Panc1 (cell line): ENCODE results near the gene DLG2. TPM values are rescaled to one million over a fixed set of nuclear protein-coding genes. Genes with fewer than 3 reads are reported as not detected.

Experiments
- ATAC-seq: fragments of 200-7000 bp; cut with Tn5 transposase; 2 replicates; pipeline ENCODE4 v1.9.1; 2020; ENCODE audit warnings: mild to moderate bottlenecking, moderate library complexity
- BruUV-seq: library from RNA; stranded (reverse); fragments of 400-500 nt; replicated peaks from 2 replicates; lab custom pipeline; 2021; lab: Mats Ljungman, UMichigan
- CTCF ChIA-PET: fragments of 300-600 bp; sonication (Branson Sonifier 250); formaldehyde crosslinking; loops from one replicate; lab custom pipeline; 2022; ENCODE audit warnings: antibody characterized with exemption; lab: Charles Lee
- POLR2A ChIA-PET: fragments of 300-600 bp; sonication (Branson Sonifier 250); formaldehyde crosslinking; loops from one replicate; lab custom pipeline; 2022; ENCODE audit warnings: antibody characterized with exemption; lab: Charles Lee
- DNase-seq: peaks from one replicate; pipeline ENCODE4 v3.0.0-alpha.2; 2010; ENCODE audit warnings: low read depth, low spot score
- H3K27ac ChIP-seq: 2 replicates; pipeline ENCODE4 v1.5.1; 2011; ENCODE audit warnings: mild to moderate bottlenecking, low read length, inconsistent platforms
- H3K27me3 ChIP-seq: fragments of 200-500 bp; sonication (Bioruptor generic); 2 replicates; pipeline ENCODE4 v1.6.0; 2014; ENCODE audit warnings: low read length, inconsistent platforms; ENCODE audit not compliant: control insufficient read depth, insufficient read depth
- H3K36me3 ChIP-seq: fragments of 200-500 bp; sonication (Bioruptor generic); 2 replicates; pipeline ENCODE4 v1.5.1; 2014; ENCODE audit warnings: inconsistent platforms, mild to moderate bottlenecking, low read length, moderate library complexity; ENCODE audit not compliant: control insufficient read depth, insufficient read depth
- H3K4me1 ChIP-seq: 2 replicates; pipeline ENCODE4 v1.5.1; 2011; ENCODE audit warnings: inconsistent platforms, mild to moderate bottlenecking, low read length, moderate library complexity; ENCODE audit not compliant: control insufficient read depth, insufficient read depth
- H3K4me3 ChIP-seq, 2 experiments: 2 replicates each; pipeline ENCODE4 v1.5.1; 2011 to 2012; ENCODE audit warnings: low read depth in 2 of 2, low read length in 2 of 2, mild to moderate bottlenecking in 2 of 2, inconsistent platforms in 1 of 2, moderate library complexity in 1 of 2
- H3K9me3 ChIP-seq: fragments of 200-500 bp; sonication (Bioruptor generic); 2 replicates; pipeline ENCODE4 v1.5.1; 2014; ENCODE audit warnings: low read depth, mild to moderate bottlenecking, inconsistent platforms, low read length, moderate library complexity; ENCODE audit not compliant: control insufficient read depth, insufficient read depth
- CTCF ChIP-seq: fragments of 450-650 bp; IDR thresholded peaks from 2 replicates; pipeline ENCODE4 v1.5.1; 2017; ENCODE audit warnings: mild to moderate bottlenecking
- POLR2AphosphoS5 ChIP-seq: IDR thresholded peaks from 2 replicates; pipeline ENCODE4 v1.6.1; 2012; ENCODE audit warnings: mild to moderate bottlenecking, low read depth, low read length, moderate library complexity
- REST ChIP-seq, 2 experiments: IDR thresholded peaks; 2 replicates each; pipeline ENCODE4 v1.6.1; 2011 to 2012; ENCODE audit warnings: low read depth in 2 of 2, control low read depth in 1 of 2, low read length in 1 of 2, mild to moderate bottlenecking in 1 of 2, moderate library complexity in 1 of 2; ENCODE audit not compliant: insufficient read depth in 1 of 2
- SIN3A ChIP-seq: IDR thresholded peaks from 2 replicates; pipeline ENCODE4 v1.6.1; 2012; ENCODE audit warnings: low read depth, mild to moderate bottlenecking, low read length, moderate library complexity, borderline replicate concordance; ENCODE audit not compliant: insufficient read depth
- TCF7L2 ChIP-seq: IDR thresholded peaks from 2 replicates; pipeline ENCODE4 v1.6.1; 2011; ENCODE audit warnings: mild to moderate bottlenecking, low read depth, low read length, inconsistent platforms
- in situ Hi-C: cut with HindIII; loops from 2 replicates; pipeline ENCODE4 v1.10.0; 2016; ENCODE audit warnings: low sequenced_read_pairs, low pct_unique_long_range_greater_than_20kb
- intact Hi-C: fragments of 100-400 bp; cut with micrococcal nuclease; formaldehyde crosslinking; loops from one replicate; pipeline ENCODE4 v1.10.0; 2022; ENCODE audit not compliant: unreplicated experiment
- total RNA-seq: library from RNA; stranded (reverse); gene quantifications from one replicate; pipeline ENCODE4 v1.2.1, GENCODE V29; 2021; ENCODE audit not compliant: unreplicated experiment

DLG2 gene
- total RNA-seq, 1 experiment from 2014 or later = 4.2 TPM

- ATAC-seq = no peak
- CTCF ChIA-PET = interaction anchor here (0.7 kb wide), 1 partner anchor 373 kb away, joined by 4 read pairs; no protein-coding TSS in a partner anchor
- TF ChIP-seq SIN3A (no peak), CTCF (no peak), REST (IDR thresholded peaks at IDR 0.05; ENCODE audit: insufficient read depth in 1 of 2, low read depth in 2 of 2, low read length in 1 of 2) (no peak), TCF7L2 (no peak), POLR2AphosphoS5 (no peak)
Observed at GRCh38 chr11:83663988-83664387, 1963.2 kb downstream of the DLG2 start.

GRCh38 chr11:83663446-83663845 lies 1963.7 kb downstream of the DLG2 start:
- in situ Hi-C loops = no loop called here
- no peak overlapping the region for H3K27ac ChIP-seq
- no peaks in the 10 kb centered on the region for H3K36me3 ChIP-seq
- ATAC-seq = no peak
- intact Hi-C loops = no loop called here
- H3K27me3 ChIP-seq = no peaks in the 10 kb centered on the region
- no peak overlapping the region for H3K4me3 ChIP-seq
- H3K4me1 ChIP-seq = no peaks in the 10 kb centered on the region
- no peak for DNase-seq
- no peaks in the 10 kb centered on the region for H3K9me3 ChIP-seq
- TF ChIP-seq TCF7L2 = no peak
- no peak for TF ChIP-seq CTCF
- no peak for TF ChIP-seq POLR2AphosphoS5
- no peak for TF ChIP-seq REST (IDR thresholded peaks at IDR 0.05; ENCODE audit: insufficient read depth in 1 of 2, low read depth in 2 of 2, low read length in 1 of 2)
- BruUV-seq = no TSS peak
- CTCF ChIA-PET = no interaction called here
- POLR2A ChIA-PET = no interaction called here

More at GRCh38 chr11:83663988-83664387, 1963.2 kb downstream of the DLG2 start:
- in situ Hi-C loops (no loop called here), intact Hi-C loops (no loop called here)
- Histone ChIP-seq H3K36me3 (no peaks in the 10 kb centered on the region), H3K27ac (no peak overlapping the region), H3K4me1 (no peaks in the 10 kb centered on the region), H3K4me3 (no peak overlapping the region), H3K9me3 (no peaks in the 10 kb centered on the region), H3K27me3 (no peaks in the 10 kb centered on the region)
- DNase-seq = no peak
- no TSS peak for BruUV-seq
- POLR2A ChIA-PET = no interaction called here
